Endothelial cell of umbilical vein (primary cell): ENCODE measurements around the gene TAF3. TPM values are rescaled to one million over a fixed set of nuclear protein-coding genes. Genes with fewer than 3 reads are reported as not detected.

Source experiments
- BruUV-seq: library from RNA; stranded (reverse); fragments of 400-500 nt; replicated peaks from 2 replicates; lab custom pipeline; 2021; lab: Mats Ljungman, UMichigan
- CTCF ChIA-PET: fragments of 300-600, 350-600 bp; sonication (Branson Sonifier 250); formaldehyde crosslinking; loops from one replicate; lab custom pipeline; 2021; ENCODE audit warnings: antibody characterized with exemption, inconsistent platforms; lab: Charles Lee
- POLR2A ChIA-PET: fragments of 300-600, 350-600 bp; sonication (Branson Sonifier 250); formaldehyde crosslinking; loops from one replicate; lab custom pipeline; 2021; ENCODE audit warnings: antibody characterized with exemption, inconsistent platforms; lab: Charles Lee
- DNase-seq: peaks from one replicate; pipeline ENCODE4 v3.0.0-alpha.2; 2011; ENCODE audit warnings: low read depth, low spot score
- FAIRE-seq: peaks from 2 replicates; lab custom pipeline; 2011; peaks lifted over from hg19 to GRCh38; lab: Jason Lieb, UNC
- H2AFZ ChIP-seq: 2 replicates; pipeline ENCODE4 v1.6.0; 2012; ENCODE audit warnings: low read depth, low read length, control low read depth, inconsistent platforms
- H3K27ac ChIP-seq: 2 replicates; pipeline ENCODE4 v1.5.1; 2011; ENCODE audit warnings: low read depth, mild to moderate bottlenecking, control low read depth, low read length, moderate library complexity; ENCODE audit not compliant: insufficient read depth
- H3K27me3 ChIP-seq, 2 experiments: 2 replicates each; pipeline versions ENCODE4 v1.6.0 to v1.6.1; 2011; ENCODE audit warnings: low read length in 2 of 2, mixed read lengths in 1 of 2; ENCODE audit not compliant: control insufficient read depth in 2 of 2, insufficient read depth in 2 of 2
- H3K36me3 ChIP-seq, 2 experiments: 2 replicates in 1 of 2; 3 replicates in 1 of 2; pipeline ENCODE4 v1.5.1; 2011; ENCODE audit warnings: low read length in 2 of 2, mild to moderate bottlenecking in 1 of 2, moderate library complexity in 1 of 2; ENCODE audit not compliant: control insufficient read depth in 2 of 2, insufficient read depth in 2 of 2; ENCODE audit errors: extremely low read depth in 1 of 2
- H3K4me1 ChIP-seq: 3 replicates; pipeline ENCODE4 v1.5.1; 2011; ENCODE audit warnings: mild to moderate bottlenecking, low read length; ENCODE audit not compliant: control insufficient read depth, insufficient read depth; ENCODE audit errors: extremely low read depth
- H3K4me2 ChIP-seq: 2 replicates; pipeline ENCODE4 v1.6.1; 2011; ENCODE audit warnings: low read length, control low read depth, mixed read lengths; ENCODE audit not compliant: insufficient read depth
- H3K4me3 ChIP-seq, 3 experiments: fragments of 200-600 bp in 1 of 3; sonication (generic), shearing (Covaris generic) in 1 of 3; replicated peaks in 1 of 3; 2 replicates each; pipeline ENCODE4 v1.5.1; 2011 to 2016; ENCODE audit warnings: control low read depth in 3 of 3, low read length in 3 of 3, mild to moderate bottlenecking in 2 of 3, inconsistent platforms in 1 of 3, low read depth in 1 of 3, moderate library complexity in 1 of 3; ENCODE audit not compliant: insufficient read depth in 1 of 3
- H3K79me2 ChIP-seq: 2 replicates; pipeline ENCODE4 v1.6.0; 2012; ENCODE audit warnings: low read length, inconsistent platforms; ENCODE audit not compliant: control insufficient read depth, insufficient read depth
- H3K9ac ChIP-seq: replicated peaks from 2 replicates; pipeline ENCODE3; 2011; ENCODE audit warnings: low read length, control low read depth; ENCODE audit not compliant: insufficient read depth; ENCODE audit errors: extremely low read depth
- H3K9me1 ChIP-seq: replicated peaks from 3 replicates; pipeline ENCODE4 v1.6.0; 2011; ENCODE audit warnings: mild to moderate bottlenecking, low read length; ENCODE audit not compliant: control insufficient read depth, insufficient read depth; ENCODE audit errors: extremely low read depth
- H3K9me3 ChIP-seq: replicated peaks from 2 replicates; pipeline ENCODE4 v1.5.1; 2012; ENCODE audit warnings: low read length, inconsistent platforms; ENCODE audit not compliant: control insufficient read depth, insufficient read depth
- H4K20me1 ChIP-seq: replicated peaks from 2 replicates; pipeline ENCODE3; 2011; ENCODE audit warnings: mild to moderate bottlenecking, low read length; ENCODE audit not compliant: control insufficient read depth, insufficient read depth; ENCODE audit errors: extremely low read depth
- CTCF ChIP-seq, 2 donors: IDR thresholded peaks; 1 replicate in 1 of 2; 2 replicates in 1 of 2; pipeline ENCODE4 v1.5.1; 2011; ENCODE audit warnings: low read length in 2 of 2, mild to moderate bottlenecking in 2 of 2, moderate library complexity in 2 of 2, control low read depth in 1 of 2, inconsistent platforms in 1 of 2, low read depth in 1 of 2; ENCODE audit not compliant: insufficient read depth in 1 of 2; ENCODE audit errors: extremely low read depth in 1 of 2
- EZH2 ChIP-seq: IDR thresholded peaks from 2 replicates; pipeline ENCODE4 v1.6.1; 2012; ENCODE audit warnings: borderline replicate concordance, low read depth, mild to moderate bottlenecking, moderate library complexity, low read length, inconsistent platforms; ENCODE audit not compliant: severe bottlenecking
- FOS ChIP-seq: IDR thresholded peaks from 2 replicates; pipeline ENCODE4 v1.6.1; 2011; ENCODE audit warnings: mild to moderate bottlenecking, low read length, moderate library complexity, borderline replicate concordance; ENCODE audit not compliant: insufficient read depth
- GATA2 ChIP-seq: IDR thresholded peaks from 2 replicates; pipeline ENCODE4 v1.7.0; 2011; ENCODE audit warnings: low read depth, mild to moderate bottlenecking, moderate library complexity, mixed read lengths, low read length; ENCODE audit not compliant: insufficient read length, insufficient read depth
- JUN ChIP-seq: IDR thresholded peaks from 2 replicates; pipeline ENCODE4 v1.6.1; 2011; ENCODE audit warnings: borderline replicate concordance, low read depth; ENCODE audit not compliant: insufficient read length, insufficient read depth
- MYC ChIP-seq: IDR thresholded peaks from one replicate; pipeline ENCODE4 v1.6.1; 2011; ENCODE audit warnings: mild to moderate bottlenecking, low read depth, low read length
- POLR2A ChIP-seq: IDR thresholded peaks from 2 replicates; pipeline ENCODE4 v1.6.1; 2012; ENCODE audit warnings: low read depth, mild to moderate bottlenecking, control low read depth, low read length
- POLR2AphosphoS5 ChIP-seq: IDR thresholded peaks from 2 replicates; pipeline ENCODE4 v1.6.1; 2012; ENCODE audit warnings: low read depth, mild to moderate bottlenecking, control low read depth, low read length, moderate library complexity; ENCODE audit not compliant: insufficient read depth
- dilution Hi-C: fragments of 300-500 bp; cut with MboI; formaldehyde crosslinking; loops from one replicate; pipeline ENCODE4 v1.15.0; 2019; ENCODE audit warnings: low sequenced_read_pairs; ENCODE audit not compliant: extremely low pct_ligation_motif_present
- intact Hi-C: fragments of 100-400 bp; cut with micrococcal nuclease; formaldehyde crosslinking; loops from one replicate; pipeline ENCODE4 v1.10.0; 2022
- polyA plus RNA-seq, 4 experiments: library from polyadenylated mRNA; depleted of rRNA in 3 of 4; stranded (reverse) in 3 of 4; unstranded in 1 of 4; fragments of >200 nt; gene quantifications; 2 replicates each; pipeline versions ENCODE4 v1.2.1 to v1.2.3, GENCODE V29; 2011 to 2012; ENCODE audit warnings: missing spikeins in 1 of 4
- total RNA-seq: library from RNA; stranded (reverse); gene quantifications from 2 replicates; pipeline ENCODE4 v1.2.3, GENCODE V29; 2021
- TF ChIP-seq, protein P1 (sequence below): IDR thresholded peaks from 2 replicates; pipeline ENCODE4 v1.6.1; 2011; ENCODE audit not compliant: insufficient read depth, insufficient read length

TAF3 gene
- total and polyA plus RNA-seq, 2 donors (not counting 3 experiments of a cell fraction or from before 2014, with no cell fraction given), result 2.4 to 10.5 TPM

- Histone ChIP-seq H4K20me1 (no peaks in the 10 kb centered on the region), H3K9me3 (no peaks in the 10 kb centered on the region), H3K4me3 (no peak overlapping the region), H2AFZ (no peak overlapping the region), H3K79me2 (peaks cover 7% of the 10 kb centered on the region), H3K4me2 (no peak overlapping the region), H3K9ac (no peak overlapping the region), H3K27ac (no peak overlapping the region), H3K36me3 (no peaks in the 10 kb centered on the region), H3K4me1 (peaks cover 4% of the 10 kb centered on the region), H3K9me1 (peaks cover 2% of the 10 kb centered on the region), H3K27me3 (no peaks in the 10 kb centered on the region)
- TF ChIP-seq CTCF (IDR thresholded peaks at IDR 0.05; ENCODE audit: extremely low read depth in 1 of 2, insufficient read depth in 1 of 2, low read depth in 1 of 2, low read length in 2 of 2), result no peak
- TF ChIP-seq, protein P1, sequence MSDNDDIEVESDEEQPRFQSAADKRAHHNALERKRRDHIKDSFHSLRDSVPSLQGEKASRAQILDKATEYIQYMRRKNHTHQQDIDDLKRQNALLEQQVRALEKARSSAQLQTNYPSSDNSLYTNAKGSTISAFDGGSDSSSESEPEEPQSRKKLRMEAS, result no peak
- TF ChIP-seq GATA2, result no peak
- no peak for TF ChIP-seq FOS
- TF ChIP-seq POLR2A, result no peak
- TF ChIP-seq MYC, result no peak
- TF ChIP-seq POLR2AphosphoS5, result no peak
- no peak for TF ChIP-seq JUN
- no peak for TF ChIP-seq EZH2
- ChIA-PET POLR2A (no interaction called here), CTCF (no interaction called here)
- DNase-seq (no peak), FAIRE-seq (no peak)
- BruUV-seq, result no TSS peak
- dilution Hi-C loops, result no loop called here
- intact Hi-C loops, result no loop called here
These were observed 67.8 kb downstream of the TAF3 start for GRCh38 chr10:7886056-7886455.
